Left cardiac atrium (tissue), 4 donors: ENCODE results near the gene WFIKKN2. TPM values are rescaled to one million over a fixed set of nuclear protein-coding genes. Genes with fewer than 3 reads are reported as not detected.

Experiments used
- ATAC-seq, 2 donors: fragments of 200-7000 bp; cut with Tn5 transposase; one replicate each; pipeline ENCODE4 v1.9.1; 2020; ENCODE audit warnings: mild to moderate bottlenecking in 2 of 2, moderate library complexity in 2 of 2
- DNase-seq: peaks from one replicate; pipeline ENCODE4 v3.0.0-alpha.2; 2020
- intact Hi-C, 2 donors: fragments of 100-400 bp; cut with DNase I; formaldehyde crosslinking; loops; one replicate each; pipeline versions ENCODE4 v1.14.1 to v1.15.1; 2022 to 2023
- total RNA-seq, 2 donors: library from RNA; stranded (reverse); fragmentation: NEBNext Ultra II Directional; extraction: Animal tissue kit (Norgen Biotek cat#: 25700); gene quantifications; one replicate each; pipeline ENCODE4 v1.2.1, GENCODE V29; 2021
- donor health status: DM: no; HTN: yes; CAD: no.
- donor health status: DM: no; HTN: yes; CAD: no; lungs with severe emphysema.
- donor health status: DM: yes; HTN: yes; CAD: no.
- donor health status: Dilated cardiomyopathy.

Gene WFIKKN2
- total RNA-seq, 2 donors from 2014 or later = 0.15 to 0.50 TPM

DNA sequence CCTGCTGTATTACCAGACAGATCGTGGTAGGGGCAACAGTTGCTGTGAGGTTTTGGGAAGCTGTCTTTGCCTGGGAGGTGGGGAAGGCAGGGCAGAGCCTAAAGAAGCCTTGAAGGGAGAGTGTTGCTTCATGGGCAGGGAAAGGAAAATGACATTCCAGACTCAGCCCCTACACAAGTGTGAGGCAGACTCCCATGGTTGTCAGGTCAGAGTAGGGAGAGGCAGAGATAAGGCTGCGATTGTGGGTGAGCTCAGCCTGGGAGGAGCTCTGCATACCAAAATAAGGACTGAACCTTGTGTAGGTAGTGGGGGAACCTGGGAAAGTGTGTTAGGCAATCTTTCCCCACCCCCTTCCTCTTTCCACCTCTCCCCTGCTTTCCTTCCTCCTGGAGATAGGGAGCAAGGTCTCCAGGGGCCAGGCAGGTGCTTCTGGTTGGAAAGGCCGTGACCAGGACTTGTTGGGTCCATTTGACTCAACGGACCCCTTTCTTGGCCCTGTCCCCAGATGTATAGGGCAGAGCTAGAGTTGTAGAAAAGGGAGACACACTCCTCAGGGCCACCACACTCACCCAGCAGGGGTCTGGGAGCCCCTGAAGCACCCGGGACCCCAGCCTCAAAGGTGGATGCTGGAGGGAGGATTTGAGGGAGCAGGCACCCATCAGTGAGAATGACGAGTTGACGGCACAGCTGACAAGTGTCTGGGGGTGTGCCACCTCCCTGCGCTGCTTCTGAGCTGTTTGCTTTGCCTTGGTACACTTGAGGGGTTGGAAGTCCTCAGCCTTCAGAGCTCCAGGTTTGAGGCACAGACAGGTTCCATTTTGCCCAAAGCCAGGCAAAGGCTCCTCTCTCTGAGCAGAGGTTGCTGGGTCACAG is 49.3 kb downstream of the WFIKKN2 start:
- no peak for DNase-seq
- ATAC-seq = peak; percentile 53 to 97
- intact Hi-C loops = no loop called here

DNA sequence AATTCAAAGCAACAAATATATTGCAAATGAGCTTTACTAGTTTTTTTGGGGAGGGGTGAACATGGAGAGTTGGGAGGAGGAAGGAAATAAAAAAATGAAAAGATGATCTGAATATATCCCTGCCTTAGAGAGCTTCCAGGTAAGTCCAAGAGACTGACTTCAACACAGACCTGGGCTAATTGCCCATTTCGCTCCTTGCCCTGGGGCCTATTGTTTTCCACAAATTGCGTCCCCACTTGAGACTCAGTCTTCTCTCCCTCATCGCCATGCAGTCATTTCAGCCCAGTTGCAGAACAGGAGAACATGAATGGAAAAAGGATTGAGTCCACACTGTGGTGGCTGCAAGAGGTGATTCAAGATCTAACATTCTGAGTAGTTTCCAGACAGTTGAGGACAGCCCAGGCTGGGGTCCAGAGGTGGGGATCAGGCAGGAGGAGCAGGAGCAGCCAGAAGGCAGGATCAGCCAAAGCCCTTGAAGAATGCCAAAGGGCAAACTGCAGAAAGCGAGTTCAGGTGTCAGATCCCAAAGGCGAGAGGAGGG is 52.4 kb downstream of the WFIKKN2 start:
- intact Hi-C loops = no loop called here
- no peak for DNase-seq
- no peak for ATAC-seq

DNA sequence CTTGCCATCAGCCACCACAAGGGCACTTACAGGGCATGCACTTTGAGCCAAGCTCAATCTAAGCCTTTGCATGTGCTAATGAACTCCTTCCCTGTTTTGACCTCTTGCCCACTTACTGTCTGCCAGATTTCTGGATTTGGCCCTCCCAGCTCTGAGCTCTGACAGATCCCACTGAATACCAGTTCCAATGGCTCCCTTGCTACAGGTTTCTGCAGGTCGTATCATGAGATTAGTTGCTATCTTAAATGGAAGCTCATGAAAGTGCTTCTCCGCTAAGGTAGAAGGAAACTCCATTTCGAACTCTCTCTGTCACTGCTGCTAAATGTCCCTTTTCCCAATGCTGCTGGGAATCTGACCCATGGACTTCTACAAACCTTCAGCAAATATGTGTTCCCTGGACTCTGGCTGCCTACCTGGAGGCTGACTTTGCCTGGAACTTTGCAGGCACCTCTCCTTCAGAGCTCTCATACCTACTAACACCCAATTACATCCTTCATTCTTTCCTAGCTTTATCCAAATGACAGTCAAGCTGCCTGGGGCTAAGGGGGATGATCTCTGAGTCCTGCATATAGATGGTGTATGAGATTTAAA is 54.2 kb downstream of the WFIKKN2 start:
- DNase-seq = no peak
- ATAC-seq = peak in 1 of 2 donors; percentile 62
- intact Hi-C loops = no loop called here

DNA sequence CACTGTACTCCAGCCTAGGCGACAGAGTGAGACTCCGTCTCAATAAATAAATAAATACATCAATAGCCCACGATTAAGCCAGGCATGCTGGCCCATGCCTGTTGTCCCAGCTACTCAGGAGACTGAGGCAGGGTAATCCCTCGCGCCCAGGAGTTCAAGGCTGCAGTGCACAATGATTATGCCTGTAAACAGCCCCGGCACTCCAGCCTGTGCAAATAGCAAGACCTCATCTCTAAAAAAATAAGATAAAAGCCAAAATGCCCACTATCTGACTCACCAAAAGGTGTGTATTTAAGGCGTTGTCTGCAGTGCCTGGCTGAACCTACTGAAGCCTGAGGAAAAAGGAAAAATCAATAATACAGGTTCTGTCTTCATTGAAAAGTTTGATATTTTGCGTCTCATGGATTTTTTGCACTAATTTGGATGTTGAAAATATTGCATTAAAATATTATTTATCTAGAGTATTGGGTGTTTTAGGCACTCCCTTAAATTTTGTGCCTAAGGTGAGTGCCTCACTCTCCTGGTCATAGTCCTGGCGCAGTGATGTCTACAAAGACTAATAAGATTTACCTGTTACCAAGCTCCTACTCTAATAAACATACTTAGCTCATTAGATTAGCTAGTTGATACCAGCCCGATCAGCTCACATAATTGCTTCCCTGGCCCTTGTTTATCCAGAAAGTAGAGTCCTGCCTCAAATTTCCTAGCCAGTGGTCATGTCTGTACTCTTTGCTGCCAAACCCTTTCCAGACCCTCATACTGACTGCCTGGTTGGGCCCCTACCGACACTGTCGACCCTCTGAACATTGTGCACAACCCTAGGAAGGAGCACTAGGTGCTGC is 55.5 kb downstream of the WFIKKN2 start:
- ATAC-seq (peak in 1 of 2 donors; percentile 65), DNase-seq (no peak)
- intact Hi-C loops = no loop called here

DNA sequence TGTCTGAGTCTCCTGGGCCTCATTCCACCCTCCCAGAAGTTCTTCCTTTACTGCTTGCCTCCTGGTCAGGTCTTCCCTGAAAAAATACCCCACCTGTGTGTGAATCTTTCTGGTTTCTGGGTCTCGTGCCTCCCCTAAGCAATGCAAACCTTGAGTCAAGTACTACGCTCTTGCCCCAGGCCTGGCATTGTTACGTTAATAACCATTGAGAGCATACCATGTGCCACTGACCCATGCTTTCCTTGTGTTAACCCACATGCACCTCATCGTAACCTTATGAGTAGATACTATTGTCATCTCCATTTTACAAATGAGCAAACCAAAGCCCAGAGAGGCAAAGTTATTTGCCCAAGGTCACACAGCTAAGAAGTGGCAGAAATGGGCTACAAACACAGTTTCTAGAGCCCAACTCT is 56.2 kb downstream of the WFIKKN2 start:
- ATAC-seq (no peak), DNase-seq (no peak)
- intact Hi-C loops = no loop called here

Other genes with a start within 250 kb of the WFIKKN2 start
- 1 to 10 TPM; 1.4 to 5.2 TPM for gene ABCC3, start 200.7 kb upstream of the WFIKKN2 start, total RNA-seq
- 10 to 100 TPM; 43.8 to 45.4 TPM for gene ANKRD40, start 127.7 kb upstream of the WFIKKN2 start, total RNA-seq
- 10 to 100 TPM; 49.4 to 66.9 TPM for gene LUC7L3, start 116.0 kb upstream of the WFIKKN2 start, total RNA-seq
- not detected for gene ANKRD40CL, start 68.1 kb upstream of the WFIKKN2 start, total RNA-seq
- gene TOB1, start 30.8 kb downstream of the WFIKKN2 start, total RNA-seq = 10 to 100 TPM; 57.9 to 63.2 TPM